GF-D8 (cell line): ENCODE measurements around the gene PIP.
"Not testable (repeated sequence)": the region's sequence is repeated elsewhere in the genome, so short reads cannot be mapped to it uniquely, and the experiment has no call there.

Experiments used
- DNase-seq: peaks from one replicate; lab custom pipeline; 2025; lab: John Stamatoyannopoulos, UW

Gene PIP

DNA sequence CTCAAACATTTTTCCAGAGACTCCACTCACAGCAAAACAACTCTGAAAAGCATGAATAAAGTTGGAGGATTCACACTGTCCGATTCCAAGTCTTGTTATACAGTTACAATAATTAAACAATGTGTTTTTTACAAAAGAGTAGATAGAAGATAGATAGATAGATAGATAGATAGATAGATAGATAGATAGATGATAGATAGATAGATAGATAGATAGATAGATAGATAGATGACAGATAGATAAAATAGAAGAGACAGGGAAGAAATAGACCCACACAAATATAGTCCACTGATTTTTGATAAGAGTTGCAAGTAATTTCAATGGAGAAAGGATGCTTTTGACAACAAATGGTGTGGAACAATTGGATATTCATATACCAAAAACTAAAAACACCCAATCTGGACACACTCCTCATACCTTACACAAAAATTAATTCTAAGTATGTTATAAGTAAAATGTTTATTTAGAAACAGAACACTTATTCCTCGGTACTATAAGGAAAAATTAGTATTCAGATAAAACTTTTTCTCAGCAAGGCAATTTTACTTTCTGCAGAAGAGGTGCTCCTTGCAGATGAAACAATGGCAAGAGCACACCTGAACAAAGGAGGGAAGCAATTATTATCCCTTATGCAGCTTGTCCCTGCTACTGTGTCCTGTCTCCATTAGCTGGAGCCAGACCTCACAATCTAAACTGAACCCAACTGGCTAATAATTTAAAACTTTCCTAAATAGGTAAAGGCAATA, 45.7 kb downstream of the PIP start:
- no peak for DNase-seq

DNA sequence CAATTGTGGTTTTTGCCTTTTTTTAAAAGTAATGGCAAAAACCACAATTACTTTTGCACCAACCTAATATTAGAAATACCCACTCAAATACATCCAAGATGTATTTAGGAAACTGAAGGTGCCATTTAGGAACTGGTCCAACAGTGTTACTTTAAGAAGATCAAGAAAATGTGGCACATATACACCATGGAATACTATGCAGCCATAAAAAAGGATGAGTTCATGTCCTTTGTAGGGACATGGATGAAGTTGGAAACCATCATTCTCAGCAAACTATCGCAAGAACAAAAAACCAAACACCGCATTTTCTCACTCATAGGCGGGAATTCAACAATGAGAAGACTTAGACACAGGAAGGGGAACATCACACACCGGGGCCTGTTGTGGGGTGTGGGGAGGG, 48.9 kb downstream of the PIP start:
- not testable (repeated sequence) for DNase-seq

- DNase-seq: no peak
Observed at GRCh38 chr7:143181349-143181748, 49.5 kb downstream of the PIP start.

- DNase-seq: no peak
Observed at GRCh38 chr7:143183024-143183423, 51.1 kb downstream of the PIP start, which contains the start of gene TAS2R39. Gene TAS2R39 (plus strand): TSS chr7:143183419. CDS start chr7:143183419, 0 bp downstream.

DNA sequence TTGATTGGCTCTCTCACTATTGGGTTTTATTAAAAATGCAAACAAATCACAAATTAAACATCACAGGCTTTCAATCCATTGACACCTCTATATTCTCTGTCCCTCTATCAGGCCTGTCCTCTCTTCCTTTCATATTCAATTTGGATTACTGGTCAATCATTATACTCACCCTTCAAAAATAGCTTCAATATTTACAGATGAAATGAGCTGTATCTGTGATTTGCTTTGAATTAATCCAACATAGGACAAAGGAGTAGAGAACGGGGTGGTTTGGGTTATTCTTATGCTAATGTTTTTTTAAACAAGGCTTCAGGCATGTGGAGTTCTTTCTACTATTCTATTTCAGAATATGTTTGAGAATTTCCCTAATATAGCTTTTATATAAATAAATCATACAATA, 53.7 kb downstream of the PIP start:
- no peak for DNase-seq

- DNase-seq: no peak
Observed at GRCh38 chr7:143188994-143189393, 57.1 kb downstream of the PIP start.
